GM18868 (cell line): ENCODE measurements around the gene ZNF548.
"Not testable (repeated sequence)": the region's sequence is repeated elsewhere in the genome, so short reads cannot be mapped to it uniquely, and the experiment has no call there.

ENCODE experiments used
- ATAC-seq: cut with Tn5 transposase; IDR thresholded peaks from one replicate; pipeline ENCODE4 v1.9.1; 2021; ENCODE audit warnings: mild to moderate bottlenecking, moderate library complexity; ENCODE audit not compliant: unreplicated experiment

ZNF548 gene

GRCh38 chr19:57389730-57390598, at the start of gene ZNF548:
ZNF548 (plus strand) TSS chr19:57389854; CDS start chr19:57390100, 246 bp downstream.
- ATAC-seq: peak; percentile 98

GRCh38 chr19:57342582-57342981, 47.1 kb upstream of the ZNF548 start:
- no peak for ATAC-seq

- no peak for ATAC-seq
These were observed 41.5 kb upstream of the ZNF548 start for GRCh38 chr19:57348136-57348535.

GRCh38 chr19:57350877-57351805, 38.5 kb upstream of the ZNF548 start, which contains the start of gene ZNF304:
ZNF304 (plus strand) TSS chr19:57351271; CDS start chr19:57351665, 394 bp downstream.
- ATAC-seq: peak; percentile 98

GRCh38 chr19:57351867-57352266, 37.8 kb upstream of the ZNF548 start:
- ATAC-seq: no peak

GRCh38 chr19:57355916-57356315, 33.7 kb upstream of the ZNF548 start:
- ATAC-seq: no peak

GRCh38 chr19:57357406-57357805, 32.2 kb upstream of the ZNF548 start:
- no peak for ATAC-seq

- ATAC-seq: no peak
These were observed 30.4 kb upstream of the ZNF548 start for GRCh38 chr19:57359300-57359699.

- ATAC-seq: no peak
These were observed 27.2 kb upstream of the ZNF548 start for GRCh38 chr19:57362419-57362818.

GRCh38 chr19:57362997-57363687, 26.5 kb upstream of the ZNF548 start, which contains the start of the genes TRAPPC2B and ZNF547:
TRAPPC2B (plus strand) TSS chr19:57363551; CDS start chr19:57364834, 1,283 bp downstream.
ZNF547 (plus strand) TSS chr19:57363551; CDS start chr19:57368556, 5,005 bp downstream.
- peak; percentile 97 for ATAC-seq

- peak; percentile 24 for ATAC-seq
These were observed 25.9 kb upstream of the ZNF548 start for GRCh38 chr19:57363688-57364181.

- no peak for ATAC-seq
These were observed 22.9 kb upstream of the ZNF548 start for GRCh38 chr19:57366776-57367175.

GRCh38 chr19:57374179-57374578, 15.5 kb upstream of the ZNF548 start:
- no peak for ATAC-seq

- ATAC-seq: not testable (repeated sequence)
These were observed 15.0 kb upstream of the ZNF548 start for GRCh38 chr19:57374647-57375046.

GRCh38 chr19:57376151-57376550, 13.5 kb upstream of the ZNF548 start:
- ATAC-seq: no peak

- ATAC-seq: no peak
These were observed 12.0 kb upstream of the ZNF548 start for GRCh38 chr19:57377498-57378146.

- no peak for ATAC-seq
These were observed 8.7 kb upstream of the ZNF548 start for GRCh38 chr19:57380923-57381322.

- no peak for ATAC-seq
These were observed 6.7 kb upstream of the ZNF548 start for GRCh38 chr19:57382806-57383488.

GRCh38 chr19:57389194-57389729, 392 bp upstream of the ZNF548 start:
- ATAC-seq: no peak
